RWPE1 (cell line): ENCODE measurements around the gene TBC1D9B.

ENCODE experiments used
- CTCF ChIA-PET: fragments of 350-600 bp; sonication (Branson Sonifier 250); formaldehyde crosslinking; extraction: SDS; loops from one replicate; lab custom pipeline; 2021; lab: Yijun Ruan, JAX
- POLR2A ChIA-PET: fragments of 400-600 bp; formaldehyde crosslinking; extraction: SDS; loops from one replicate; lab custom pipeline; 2020; ENCODE audit warnings: antibody characterized with exemption; ENCODE audit not compliant: low non-redundant PET; lab: Yijun Ruan, JAX
- DNase-seq: peaks from one replicate; pipeline ENCODE4 v3.0.0; 2012; ENCODE audit warnings: low spot score
- H3K27ac ChIP-seq: fragments of 450-650 bp; 2 replicates; pipeline ENCODE4 v1.5.1; 2017
- CTCF ChIP-seq: fragments of 450-650 bp; conservative IDR thresholded peaks from 2 replicates; pipeline ENCODE4 v1.5.1; 2017; ENCODE audit warnings: low read depth, mild to moderate bottlenecking

Gene TBC1D9B

GRCh38 chr5:179930788-179931473, 23.2 kb upstream of the TBC1D9B start:
- POLR2A ChIA-PET: no interaction called here
- CTCF ChIA-PET: no interaction called here
- no peak for TF ChIP-seq CTCF

GRCh38 chr5:179927824-179928223, 20.1 kb upstream of the TBC1D9B start:
- CTCF ChIA-PET: no interaction called here
- TF ChIP-seq CTCF: no peak
- no peak overlapping the region for H3K27ac ChIP-seq
- no peak for DNase-seq
- POLR2A ChIA-PET: no interaction called here

More at GRCh38 chr5:179930788-179931473, 23.2 kb upstream of the TBC1D9B start:
- DNase-seq: no peak
- no peak overlapping the region for H3K27ac ChIP-seq

- no peak for DNase-seq
Measured at GRCh38 chr5:179926657-179927056, 19.0 kb upstream of the TBC1D9B start.

DNA sequence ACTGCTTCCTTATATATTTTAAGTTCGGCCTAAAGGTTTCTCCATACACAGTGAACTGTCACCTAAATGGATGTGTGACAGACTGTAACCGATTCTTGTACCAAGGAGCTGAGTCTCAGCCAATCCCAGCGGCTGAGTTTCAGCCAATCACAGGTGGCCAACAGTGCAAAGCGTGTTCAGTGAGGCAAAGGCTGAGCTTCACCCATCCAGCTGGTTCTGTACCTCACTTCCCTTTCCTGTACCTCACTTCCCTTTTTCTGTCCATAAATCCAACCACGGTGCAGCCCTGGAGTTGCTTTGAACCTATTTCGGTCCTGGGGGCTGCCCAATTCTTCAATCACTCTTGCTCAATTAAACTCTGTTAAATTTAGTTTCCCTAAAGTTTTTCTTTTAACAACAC, 15.7 kb upstream of the TBC1D9B start:
- POLR2A ChIA-PET: no interaction called here
- TF ChIP-seq CTCF: no peak
- no peak overlapping the region for H3K27ac ChIP-seq
- no peak for DNase-seq
- CTCF ChIA-PET: no interaction called here

More at GRCh38 chr5:179926657-179927056, 19.0 kb upstream of the TBC1D9B start:
- ChIA-PET POLR2A (no interaction called here), CTCF (no interaction called here)
- TF ChIP-seq CTCF: no peak
- no peak overlapping the region for H3K27ac ChIP-seq

DNA sequence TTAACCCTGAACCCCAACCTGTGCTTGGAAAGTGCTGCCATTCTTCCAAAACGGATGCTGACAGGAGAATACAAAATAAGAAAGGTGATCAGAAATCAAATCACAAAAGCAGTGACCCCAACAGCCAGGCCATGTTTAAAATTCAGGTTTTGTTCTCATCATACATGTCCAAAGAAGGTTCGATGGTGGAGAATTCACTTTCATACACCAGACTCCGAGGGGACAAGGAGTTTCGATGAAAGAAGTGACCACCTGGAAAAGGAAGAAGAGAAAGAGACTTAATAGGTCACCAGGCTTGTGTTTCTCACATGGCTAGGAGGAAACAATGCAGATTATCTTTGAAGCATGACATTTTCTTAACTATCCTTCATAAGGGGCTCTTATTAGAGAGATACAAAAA, 12.5 kb upstream of the TBC1D9B start:
- H3K27ac ChIP-seq: no peak overlapping the region
- DNase-seq: no peak
- TF ChIP-seq CTCF: no peak
- POLR2A ChIA-PET: no interaction called here
- CTCF ChIA-PET: no interaction called here

DNA sequence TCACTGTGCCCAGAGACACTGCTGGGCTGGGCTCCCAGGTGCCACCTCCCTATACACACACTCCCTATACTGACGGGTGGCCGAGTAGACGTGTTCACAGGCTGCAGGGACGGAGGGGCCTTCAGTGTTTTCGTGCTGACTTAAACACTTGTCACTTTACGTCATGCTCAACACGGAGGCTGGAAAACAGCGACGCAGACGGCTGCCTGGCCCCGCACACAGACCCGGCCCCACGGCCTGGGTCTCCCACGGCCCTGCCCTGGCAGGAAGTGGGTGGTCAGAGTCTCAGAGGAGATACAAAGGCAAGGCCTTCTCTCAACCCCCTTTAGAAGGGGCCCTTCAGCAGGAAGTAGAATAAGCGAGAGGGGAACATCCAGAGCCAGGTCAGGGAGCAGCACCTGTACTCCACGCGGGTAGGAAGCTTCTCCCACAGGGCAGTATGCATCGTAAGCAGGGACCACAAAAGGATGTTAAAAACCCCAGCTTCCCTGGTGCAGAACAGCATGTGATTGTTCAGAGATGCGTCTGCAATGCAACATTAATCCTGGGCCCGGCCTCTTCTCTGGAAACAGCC, 11.9 kb upstream of the TBC1D9B start:
- POLR2A ChIA-PET: no interaction called here
- CTCF ChIA-PET: no interaction called here
- TF ChIP-seq CTCF: no peak
- H3K27ac ChIP-seq: no peak overlapping the region
- DNase-seq: no peak
